Cardiac atrium fibroblast (primary cell): ENCODE results near the gene PLA2G7. TPM values are rescaled to one million over a fixed set of nuclear protein-coding genes. Genes with fewer than 3 reads are reported as not detected.

Source experiments
- total RNA-seq: library from RNA; depleted of rRNA; stranded (reverse); fragments of >200 nt; gene quantifications from 2 replicates; pipeline ENCODE4 v1.2.3, GENCODE V29; 2015

Gene PLA2G7
- not detected in 2 replicates for total RNA-seq

GRCh38 chr6:46734867-46735719, at the start of gene PLA2G7:
TSS of gene PLA2G7 (minus strand) at chr6:46735375. CDS start at chr6:46722891, 12,484 bp downstream.

GRCh38 chr6:46746696-46747095, 11.5 kb upstream of the PLA2G7 start, which contains the start of gene ANKRD66:
TSS of gene ANKRD66 (plus strand) at chr6:46746933. CDS start at chr6:46751949, 5,016 bp downstream.

GRCh38 chr6:46687619-46688097, 47.5 kb downstream of the PLA2G7 start, which contains the start of gene TDRD6:
TSS of gene TDRD6 (plus strand) at chr6:46687885. CDS start at chr6:46688129, 244 bp downstream.

Other genes starting within 250 kb of the PLA2G7 start
- gene RCAN2, start 243.9 kb downstream of the PLA2G7 start, total RNA-seq, result 0.16 TPM in 1 of 2 replicates, not detected in the other
- not detected in 2 replicates for gene CYP39A1, start 82.6 kb downstream of the PLA2G7 start, total RNA-seq
- 0.90 and 2.3 TPM in 2 replicates for gene SLC25A27, start 82.4 kb downstream of the PLA2G7 start, total RNA-seq
- not detected in 2 replicates for gene TDRD6, start 47.5 kb downstream of the PLA2G7 start, total RNA-seq
- not detected in 2 replicates for gene ANKRD66, start 11.6 kb upstream of the PLA2G7 start, total RNA-seq
- not detected in 2 replicates for gene MEP1A, start 58.0 kb upstream of the PLA2G7 start, total RNA-seq
- gene ADGRF5, start 186.6 kb upstream of the PLA2G7 start, total RNA-seq, result 3.4 and 7.9 TPM in 2 replicates